CD4-positive, alpha-beta T cell treated with Interleukin-15 for 4 hours (primary cell): ENCODE measurements around the gene METTL21C.

Experiments used
- DNase-seq: peaks from one replicate; pipeline ENCODE4 v3.0.0-alpha.2; 2020; ENCODE audit warnings: low spot score

Gene METTL21C

GRCh38 chr13:102667023-102667422 lies 27.8 kb downstream of the METTL21C start:
- DNase-seq = no peak

- DNase-seq = no peak
Observed at GRCh38 chr13:102659168-102659713, 35.6 kb downstream of the METTL21C start.

- DNase-seq = no peak
Observed at GRCh38 chr13:102658660-102659059, 36.2 kb downstream of the METTL21C start.

GRCh38 chr13:102657630-102658029 lies 37.2 kb downstream of the METTL21C start:
- no peak for DNase-seq

GRCh38 chr13:102654756-102655155 lies 40.1 kb downstream of the METTL21C start:
- DNase-seq = no peak

- no peak for DNase-seq
Observed at GRCh38 chr13:102651892-102652291, 43.0 kb downstream of the METTL21C start.

- DNase-seq = no peak
Observed at GRCh38 chr13:102651392-102651791, 43.5 kb downstream of the METTL21C start.

GRCh38 chr13:102650444-102650843 lies 44.4 kb downstream of the METTL21C start:
- no peak for DNase-seq

GRCh38 chr13:102648046-102648445 lies 46.8 kb downstream of the METTL21C start:
- DNase-seq = no peak

GRCh38 chr13:102645701-102646100 lies 49.1 kb downstream of the METTL21C start:
- no peak for DNase-seq

GRCh38 chr13:102643656-102644055 lies 51.2 kb downstream of the METTL21C start:
- DNase-seq = no peak

- no peak for DNase-seq
Observed at GRCh38 chr13:102642475-102642874, 52.4 kb downstream of the METTL21C start.

GRCh38 chr13:102642029-102642428 lies 52.8 kb downstream of the METTL21C start:
- no peak for DNase-seq

- DNase-seq = no peak
Observed at GRCh38 chr13:102638741-102639140, 56.1 kb downstream of the METTL21C start.
